OCI-LY1 (cell line): ENCODE data around the gene MFNG.

ENCODE experiments used
- EZH2 ChIP-seq: fragments of 200-600 bp; sonication (generic), shearing (Covaris generic); IDR thresholded peaks from 2 replicates; pipeline ENCODE4 v1.8.0; 2017; ENCODE audit warnings: borderline replicate concordance, mixed run types, mild to moderate bottlenecking, antibody characterized with exemption, low read length, moderate library complexity, mixed read lengths
- TF ChIP-seq, protein P1 (sequence below): fragments of 200-600 bp; sonication (generic), shearing (Covaris generic); IDR thresholded peaks from 2 replicates; pipeline ENCODE4 v1.5.1; 2017; ENCODE audit warnings: mild to moderate bottlenecking, antibody characterized with exemption, low read length, moderate library complexity, mixed read lengths

DNA sequence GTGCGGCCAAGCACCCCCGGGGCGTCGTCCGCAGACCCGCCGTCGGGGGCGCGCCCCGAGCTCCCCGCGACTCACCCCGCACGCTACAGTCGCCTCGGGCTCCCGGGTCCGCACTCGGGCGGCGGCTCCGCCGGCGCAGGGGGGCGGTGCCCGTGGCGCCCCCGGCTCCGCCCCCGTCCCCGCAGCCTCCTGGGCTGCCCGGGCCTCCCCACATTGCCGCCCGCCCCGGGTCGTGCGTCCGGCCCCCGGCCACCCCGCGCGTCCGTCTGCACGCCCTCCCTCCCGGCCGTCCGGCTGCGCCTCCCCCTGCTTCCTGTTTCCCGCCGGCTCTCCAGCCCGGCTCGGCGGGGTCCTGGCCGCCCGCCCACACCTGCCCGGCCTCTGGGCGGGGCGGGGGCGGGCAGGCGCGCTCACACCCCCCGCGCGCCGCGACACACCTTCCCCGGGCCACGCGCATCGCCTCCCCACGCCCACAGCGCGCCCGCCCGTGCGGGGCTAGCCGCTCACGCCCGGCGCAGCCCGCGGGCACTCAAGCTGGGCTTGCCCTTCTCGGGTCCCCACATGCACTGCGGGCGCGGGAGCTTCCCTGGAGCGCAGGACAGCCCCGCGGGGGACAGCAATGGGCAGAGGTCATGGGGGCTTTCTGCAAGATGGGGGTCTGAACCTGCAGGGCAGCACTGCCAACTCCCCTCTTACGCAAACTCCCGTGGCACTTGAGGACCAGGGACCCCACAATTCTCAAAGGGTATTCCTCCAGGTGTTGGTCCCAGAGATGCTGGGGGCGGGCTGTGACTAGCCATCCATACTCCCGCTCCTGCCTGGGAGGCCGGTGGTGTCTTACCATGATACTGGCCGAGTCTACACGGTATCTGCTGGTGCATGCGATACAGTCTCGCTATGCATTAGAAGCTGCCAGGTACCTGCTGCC is 33.3 kb upstream of the MFNG start, which contains the start of gene CARD10:
- TF ChIP-seq, protein P1, sequence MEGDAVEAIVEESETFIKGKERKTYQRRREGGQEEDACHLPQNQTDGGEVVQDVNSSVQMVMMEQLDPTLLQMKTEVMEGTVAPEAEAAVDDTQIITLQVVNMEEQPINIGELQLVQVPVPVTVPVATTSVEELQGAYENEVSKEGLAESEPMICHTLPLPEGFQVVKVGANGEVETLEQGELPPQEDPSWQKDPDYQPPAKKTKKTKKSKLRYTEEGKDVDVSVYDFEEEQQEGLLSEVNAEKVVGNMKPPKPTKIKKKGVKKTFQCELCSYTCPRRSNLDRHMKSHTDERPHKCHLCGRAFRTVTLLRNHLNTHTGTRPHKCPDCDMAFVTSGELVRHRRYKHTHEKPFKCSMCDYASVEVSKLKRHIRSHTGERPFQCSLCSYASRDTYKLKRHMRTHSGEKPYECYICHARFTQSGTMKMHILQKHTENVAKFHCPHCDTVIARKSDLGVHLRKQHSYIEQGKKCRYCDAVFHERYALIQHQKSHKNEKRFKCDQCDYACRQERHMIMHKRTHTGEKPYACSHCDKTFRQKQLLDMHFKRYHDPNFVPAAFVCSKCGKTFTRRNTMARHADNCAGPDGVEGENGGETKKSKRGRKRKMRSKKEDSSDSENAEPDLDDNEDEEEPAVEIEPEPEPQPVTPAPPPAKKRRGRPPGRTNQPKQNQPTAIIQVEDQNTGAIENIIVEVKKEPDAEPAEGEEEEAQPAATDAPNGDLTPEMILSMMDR, result no peak
- no peak for TF ChIP-seq EZH2
